Adrenal gland (tissue), 5 donors: ENCODE results near the gene DRC3.

Experiments
- CTCF ChIP-seq, 6 experiments: fragments of 450-650 bp in 4 of 6; fragments of 200-600 bp in 2 of 6; sonication (generic) in 1 of 6; IDR thresholded peaks; 1 replicate in 5 of 6; 2 replicates in 1 of 6; pipeline versions ENCODE4 v1.5.1 to v1.8.0; 2016 to 2021; ENCODE audit warnings: antibody characterized with exemption in 6 of 6, mild to moderate bottlenecking in 2 of 6, moderate library complexity in 1 of 6
- POLR2A ChIP-seq, 2 donors: fragments of 450-650 bp; IDR thresholded peaks; one replicate each; pipeline ENCODE4 v1.6.1; 2017; ENCODE audit warnings: antibody characterized with exemption in 2 of 2, mild to moderate bottlenecking in 2 of 2, moderate library complexity in 1 of 2
- donor health status: DM: no; HTN: no; CAD: no.

- TF ChIP-seq CTCF (IDR thresholded peaks at IDR 0.05) (no peak), POLR2A (IDR thresholded peaks at IDR 0.05) (no peak)
Observed at GRCh38 chr17:17983776-17984175, 11.1 kb downstream of the DRC3 start.
